Stimulated activated CD4-positive, alpha-beta T cell treated with anti-CD3 and anti-CD28 coated beads, Interleukin-15, amount 100 ng/mL, for 48 hours (primary cell): ENCODE data around the gene NUP85.
"Not testable (repeated sequence)": the region's sequence is repeated elsewhere in the genome, so short reads cannot be mapped to it uniquely, and the experiment has no call there.

Experiments used
- DNase-seq, 2 donors: peaks; one replicate each; pipeline ENCODE4 v3.0.0-alpha.2; 2020; ENCODE audit warnings: low read depth in 2 of 2

NUP85 gene

DNA sequence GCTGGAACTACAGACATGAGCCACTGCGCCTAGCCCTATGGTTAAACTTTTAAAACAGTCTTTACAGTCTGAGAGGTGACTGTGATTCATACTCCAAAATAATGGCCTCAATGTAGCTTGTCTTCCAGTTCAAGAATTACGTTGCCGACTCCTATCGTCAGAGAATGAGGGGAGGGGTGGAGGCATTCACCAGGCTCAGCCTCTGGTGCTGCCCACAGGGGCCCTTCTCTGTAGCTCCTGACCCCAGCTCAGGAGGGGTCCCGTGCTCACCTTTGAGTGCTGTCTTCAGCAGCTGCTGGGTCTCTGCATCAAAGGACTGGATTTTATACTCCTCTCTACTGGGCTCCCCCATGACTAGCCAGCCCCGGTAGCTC is 64.4 kb downstream of the NUP85 start:
- DNase-seq, result no peak

DNA sequence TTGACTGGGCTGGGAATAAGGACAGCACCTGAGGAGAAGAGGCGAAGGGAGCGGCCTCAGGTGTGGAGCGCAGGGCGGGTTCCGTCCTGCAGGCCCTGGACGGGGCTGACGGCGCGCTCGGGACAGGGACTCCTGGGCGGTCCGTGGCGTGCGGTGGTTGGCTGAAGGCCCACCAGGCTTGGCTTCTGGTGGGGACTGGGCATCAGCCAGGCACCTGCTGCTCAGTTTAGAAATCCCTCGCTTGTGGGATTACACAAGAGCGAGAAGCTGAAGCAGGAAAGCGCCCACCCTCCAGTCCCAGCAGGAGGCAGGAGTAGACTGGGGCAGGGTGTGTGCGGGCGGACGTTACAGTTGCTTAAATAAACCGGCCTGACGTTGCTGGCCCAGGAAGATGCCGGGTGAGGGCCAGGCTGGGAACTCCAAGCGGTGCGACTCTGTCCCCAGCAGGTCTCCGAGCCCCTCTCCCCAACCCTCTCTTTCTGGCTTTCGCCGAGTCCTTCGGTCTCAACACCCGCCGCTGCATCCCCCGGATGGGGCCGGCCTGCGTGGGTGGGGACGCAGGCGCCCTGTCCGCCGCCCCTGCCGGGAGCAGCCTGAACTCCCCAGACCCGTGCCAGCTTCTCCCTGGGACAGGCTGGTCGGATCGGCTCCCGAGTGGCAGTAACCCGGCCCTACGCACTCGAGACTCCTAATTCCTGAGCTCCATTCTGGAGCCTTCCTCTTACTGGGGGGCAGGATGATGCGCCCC is 64.9 kb downstream of the NUP85 start:
- DNase-seq, result peak in 1 of 2 donors; percentile 47

DNA sequence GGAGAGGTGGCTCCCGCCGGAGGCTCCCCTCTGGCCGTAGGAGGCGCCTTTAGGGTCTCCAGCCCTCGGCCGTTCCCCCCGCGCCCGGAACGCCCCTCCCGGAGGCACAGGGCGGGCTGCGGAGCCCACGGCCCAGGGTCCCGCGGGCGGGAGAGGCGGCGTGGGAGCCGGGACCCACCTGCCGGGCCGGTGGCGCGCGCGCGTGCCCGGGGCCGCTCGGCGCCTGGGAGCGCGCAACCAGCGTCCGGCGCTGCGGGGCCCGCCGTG is 65.4 kb downstream of the NUP85 start, which contains the start of gene MIF4GD:
Gene MIF4GD (minus strand): TSS at position 266 of the 267 bp plus-strand sequence. CDS start 1,036 bp downstream, outside the sequence.
- DNase-seq, result no peak

DNA sequence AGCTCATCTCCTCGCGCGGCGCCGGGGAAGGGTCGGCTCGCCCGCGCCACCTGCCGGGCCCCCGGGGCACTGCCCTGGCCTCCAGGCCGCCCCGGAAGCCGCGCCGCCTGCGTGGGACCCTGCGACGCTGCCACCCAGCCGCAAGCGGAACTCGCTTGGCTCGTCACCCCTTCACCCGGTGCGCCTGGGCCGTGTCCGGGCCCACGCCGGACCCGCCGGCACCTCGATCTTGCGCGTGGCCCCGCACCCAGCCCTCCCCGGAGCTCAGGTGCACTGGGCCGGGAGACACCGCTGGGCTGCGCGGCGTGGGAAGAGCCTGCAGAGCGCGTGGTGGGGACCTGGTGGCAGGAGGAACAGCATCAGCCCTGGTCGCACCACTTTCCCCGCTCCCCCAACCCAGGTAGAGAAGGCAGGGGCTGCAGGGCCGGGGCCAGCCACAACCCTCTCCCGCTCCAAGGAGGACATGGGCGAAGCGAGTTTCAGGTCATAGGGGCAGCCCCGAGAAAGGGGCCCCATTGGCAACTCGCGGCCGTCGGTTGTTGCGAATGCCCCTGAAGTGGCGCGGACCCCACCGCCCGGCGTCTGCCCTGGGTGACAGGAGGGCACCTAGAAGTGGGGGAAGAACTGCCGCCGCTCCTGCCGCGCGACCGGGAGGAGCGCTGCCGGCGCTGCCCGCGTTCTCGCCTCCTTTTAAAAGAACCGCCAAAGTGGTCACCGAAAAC is 65.9 kb downstream of the NUP85 start:
- DNase-seq, result peak; percentile 71 to 83

DNA sequence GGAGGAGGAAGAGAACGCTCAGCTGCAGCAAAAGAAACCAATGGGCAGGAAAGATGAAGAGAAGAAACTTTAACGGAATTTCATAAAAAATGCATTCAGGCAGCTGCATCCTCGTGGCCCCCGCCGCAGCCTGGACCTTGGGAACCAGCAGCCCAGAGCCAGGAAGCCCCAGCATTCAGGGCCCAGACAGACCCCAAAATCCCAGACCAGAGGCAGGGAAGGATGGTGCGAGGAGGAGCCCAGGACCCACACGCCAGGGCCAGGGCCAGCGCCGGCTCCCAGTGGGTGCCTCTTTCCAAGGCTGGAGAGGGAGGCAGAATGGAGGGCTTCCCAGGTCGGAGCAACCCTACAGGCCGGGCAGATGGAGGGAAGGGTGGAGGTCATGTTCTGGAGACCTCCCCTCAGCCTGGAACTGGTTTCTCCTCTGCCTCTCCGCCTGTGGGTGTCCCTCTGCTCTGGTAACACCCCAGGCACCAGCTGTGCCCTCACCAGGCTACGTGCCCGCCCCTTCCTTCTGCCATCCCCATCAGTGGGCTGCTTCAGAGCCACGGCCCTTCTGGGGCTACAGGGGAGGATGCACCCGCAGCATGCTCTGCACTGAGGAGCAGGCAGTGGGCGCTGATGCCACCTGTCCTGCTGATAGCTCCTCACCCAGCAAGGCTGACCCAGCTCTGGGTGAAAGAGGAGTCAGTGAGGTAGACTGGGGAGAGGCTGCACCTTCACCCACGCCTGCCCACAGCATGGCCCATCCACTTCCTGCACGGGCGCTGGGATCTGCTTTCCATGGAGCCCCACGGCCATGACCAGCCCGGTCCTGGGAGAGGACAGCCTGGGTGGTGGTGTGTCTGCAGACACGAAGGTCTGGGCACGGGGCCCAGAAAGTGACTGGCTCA is 66.7 kb downstream of the NUP85 start:
- no peak for DNase-seq

DNA sequence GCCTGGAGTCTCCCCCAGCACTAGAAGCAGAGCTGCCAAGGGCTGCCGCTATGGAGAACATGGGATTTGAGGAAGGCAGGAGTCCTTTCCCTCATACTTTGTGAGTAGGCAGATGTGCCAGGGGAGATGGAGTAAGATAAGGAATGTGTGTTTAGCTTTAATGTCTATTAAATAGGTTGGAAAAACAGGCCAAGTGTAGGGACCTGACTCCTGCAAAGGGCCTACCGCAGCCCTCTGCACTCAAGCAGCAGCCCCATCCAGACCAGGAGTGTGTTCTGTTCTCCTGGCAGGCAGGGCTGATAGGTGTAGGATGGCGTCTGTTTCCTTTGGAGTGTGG is 67.3 kb downstream of the NUP85 start:
- DNase-seq, result no peak

DNA sequence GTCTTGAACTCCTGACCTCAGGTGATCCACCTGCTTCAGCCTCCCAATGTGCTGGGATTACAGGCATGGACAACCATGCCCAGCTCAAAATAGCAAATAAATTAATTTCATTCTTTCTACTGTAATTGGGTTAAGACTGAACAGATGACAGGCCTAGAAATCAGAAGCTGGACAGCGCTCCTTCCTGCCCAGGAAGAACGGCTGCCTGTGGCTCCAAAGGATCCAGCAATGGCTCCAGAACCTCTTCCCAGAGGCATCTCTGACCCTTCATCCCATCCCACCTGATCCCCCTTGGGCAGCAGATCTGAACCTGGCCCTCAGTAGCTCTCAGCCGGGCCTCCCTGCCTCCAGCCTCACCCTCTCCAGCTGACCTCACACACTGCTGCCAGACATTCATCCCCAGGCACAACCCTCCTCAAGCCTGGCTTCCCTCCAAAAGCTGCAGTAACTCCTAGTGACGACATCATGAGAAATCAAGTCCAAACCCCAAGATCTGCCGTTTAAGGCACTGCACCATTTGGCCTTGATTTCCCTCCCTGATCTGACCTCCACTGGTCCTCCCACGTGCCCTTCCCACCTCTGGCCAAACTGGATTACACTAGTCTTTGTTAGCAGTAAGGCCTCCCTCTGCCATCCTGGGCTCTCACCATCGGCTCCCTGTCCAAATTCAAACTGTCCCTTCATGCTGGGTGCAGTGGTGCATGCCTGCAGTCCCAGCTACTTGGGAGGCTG is 68.7 kb downstream of the NUP85 start:
- no peak for DNase-seq

DNA sequence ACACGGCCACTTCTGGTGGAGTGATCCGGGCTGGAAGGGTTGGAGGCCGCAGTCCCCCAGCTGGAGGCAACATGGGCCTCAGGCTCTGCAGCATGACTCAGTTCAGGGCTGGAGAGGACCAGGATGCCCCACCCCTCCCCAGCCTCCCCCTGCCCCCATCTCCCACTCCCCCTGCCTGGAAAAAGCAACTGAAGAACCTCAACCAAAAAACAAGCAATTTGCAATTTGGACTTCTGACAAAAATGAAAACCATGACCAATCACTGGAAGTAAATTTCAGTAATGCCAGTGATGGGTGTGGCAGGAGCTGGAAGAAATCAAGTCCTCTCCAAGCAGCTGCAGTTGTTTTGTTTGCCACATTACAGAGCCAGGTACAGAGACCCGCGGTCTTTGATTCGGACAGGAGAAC is 72.2 kb downstream of the NUP85 start:
- DNase-seq, result no peak

DNA sequence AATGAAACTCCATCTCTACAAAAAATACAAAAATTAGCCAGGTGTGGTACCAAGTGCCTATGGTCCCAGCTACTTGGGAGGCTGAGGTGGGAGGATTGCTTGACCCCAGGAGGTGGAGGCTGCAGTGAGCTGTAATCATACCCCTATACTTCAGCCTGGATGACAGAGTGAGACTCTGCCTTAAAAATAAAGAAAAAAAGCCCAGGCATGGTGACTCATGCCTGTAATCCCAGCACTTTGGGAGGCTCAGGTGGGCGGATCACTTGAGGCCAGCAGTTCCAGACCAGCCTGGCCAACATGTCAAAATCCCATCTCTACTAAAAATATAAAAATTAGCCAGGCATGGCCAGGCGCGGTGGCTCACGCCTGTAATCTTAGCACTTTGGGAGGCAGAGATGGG is 74.7 kb downstream of the NUP85 start:
- DNase-seq, result not testable (repeated sequence)

DNA sequence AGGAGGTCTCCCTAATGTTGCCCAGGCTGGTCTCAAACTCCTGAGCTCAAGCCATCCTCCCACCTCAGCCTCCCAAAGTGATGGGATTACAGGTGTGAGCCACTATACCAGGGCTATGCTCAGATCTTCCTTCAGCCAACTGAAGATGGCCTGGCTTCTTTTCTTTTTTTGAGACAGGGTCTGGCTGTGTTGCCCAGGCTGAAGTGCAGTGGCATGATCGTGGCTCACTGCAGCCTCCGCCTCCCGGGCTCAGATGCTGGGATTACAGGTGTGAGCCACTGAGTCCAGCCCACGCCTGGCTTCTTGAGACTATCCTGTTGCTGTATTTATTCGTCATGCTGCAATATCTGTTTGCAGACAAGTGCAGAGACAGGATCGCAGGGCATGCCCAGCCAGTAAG is 79.6 kb downstream of the NUP85 start:
- no peak for DNase-seq
